Measurements from ENCODE around the gene ZNF836.
"Not testable (repeated sequence)": the region's sequence is repeated elsewhere in the genome, so short reads cannot be mapped to it uniquely, and the experiment has no call there.

DNA sequence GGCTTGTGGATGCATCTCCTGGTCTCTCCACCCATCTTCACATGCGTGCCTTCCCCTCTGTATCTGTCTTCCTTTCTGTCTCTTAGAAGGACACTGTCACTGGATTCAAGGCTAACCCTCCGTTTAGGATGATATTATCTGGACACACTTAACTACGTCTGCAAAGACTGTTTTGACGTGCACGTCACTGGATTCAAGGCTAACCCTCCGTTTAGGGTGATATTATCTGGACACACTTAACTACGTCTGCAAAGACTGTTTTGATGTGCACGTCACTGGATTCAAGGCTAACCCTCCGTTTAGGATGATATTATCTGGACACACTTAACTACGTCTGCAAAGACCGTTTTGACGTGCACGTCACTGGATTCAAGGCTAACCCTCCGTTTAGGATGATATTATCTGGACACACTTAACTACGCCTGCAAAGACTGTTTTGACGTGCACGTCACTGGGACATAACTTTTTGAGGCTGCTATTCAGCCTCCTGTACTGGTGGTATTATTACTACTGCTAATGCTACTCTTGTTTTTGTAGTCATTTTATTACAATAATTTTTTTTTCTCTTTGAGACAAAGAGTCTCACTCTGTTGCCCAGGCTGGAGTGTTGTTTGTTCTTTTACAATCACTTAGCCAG lies 29.5 kb upstream of the ZNF836 start:
- TF ChIP-seq, protein P1, sequence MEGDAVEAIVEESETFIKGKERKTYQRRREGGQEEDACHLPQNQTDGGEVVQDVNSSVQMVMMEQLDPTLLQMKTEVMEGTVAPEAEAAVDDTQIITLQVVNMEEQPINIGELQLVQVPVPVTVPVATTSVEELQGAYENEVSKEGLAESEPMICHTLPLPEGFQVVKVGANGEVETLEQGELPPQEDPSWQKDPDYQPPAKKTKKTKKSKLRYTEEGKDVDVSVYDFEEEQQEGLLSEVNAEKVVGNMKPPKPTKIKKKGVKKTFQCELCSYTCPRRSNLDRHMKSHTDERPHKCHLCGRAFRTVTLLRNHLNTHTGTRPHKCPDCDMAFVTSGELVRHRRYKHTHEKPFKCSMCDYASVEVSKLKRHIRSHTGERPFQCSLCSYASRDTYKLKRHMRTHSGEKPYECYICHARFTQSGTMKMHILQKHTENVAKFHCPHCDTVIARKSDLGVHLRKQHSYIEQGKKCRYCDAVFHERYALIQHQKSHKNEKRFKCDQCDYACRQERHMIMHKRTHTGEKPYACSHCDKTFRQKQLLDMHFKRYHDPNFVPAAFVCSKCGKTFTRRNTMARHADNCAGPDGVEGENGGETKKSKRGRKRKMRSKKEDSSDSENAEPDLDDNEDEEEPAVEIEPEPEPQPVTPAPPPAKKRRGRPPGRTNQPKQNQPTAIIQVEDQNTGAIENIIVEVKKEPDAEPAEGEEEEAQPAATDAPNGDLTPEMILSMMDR (IDR thresholded peaks at IDR 0.05; ENCODE audit: insufficient read depth, low read length): not testable (repeated sequence)
- TF ChIP-seq POLR2AphosphoS5, GABPA (IDR thresholded peaks at IDR 0.05; ENCODE audit: low read depth): not testable (repeated sequence)
